HCT116 (cell line): ENCODE measurements around the gene STPG3. TPM values are rescaled to one million over a fixed set of nuclear protein-coding genes. Genes with fewer than 3 reads are reported as not detected.

Source experiments
- ATAC-seq: fragments of 200-7000 bp; cut with Tn5 transposase; 2 replicates; pipeline ENCODE4 v1.9.1; 2020; ENCODE audit warnings: mild to moderate bottlenecking, moderate library complexity
- BruUV-seq: library from RNA; stranded (reverse); fragments of 400-500 nt; replicated peaks from 2 replicates; lab custom pipeline; 2021; lab: Mats Ljungman, UMichigan
- CTCF ChIA-PET: fragments of 300-600 bp; sonication (Branson Sonifier 250); formaldehyde crosslinking; loops from one replicate; lab custom pipeline; 2021; ENCODE audit warnings: antibody characterized with exemption; lab: Charles Lee
- POLR2A ChIA-PET: fragments of 300-600, 350-600 bp; sonication (Branson Sonifier 250); formaldehyde crosslinking; loops from one replicate; lab custom pipeline; 2021; ENCODE audit warnings: antibody characterized with exemption; lab: Charles Lee
- RAD21 ChIA-PET, 2 experiments: fragments of 300-600 bp; sonication (Branson Sonifier 250); formaldehyde crosslinking; loops; one replicate each; lab custom pipeline; 2023; ENCODE audit warnings: low total read pairs in 2 of 2; ENCODE audit not compliant: uncharacterized antibody in 2 of 2, unreplicated experiment in 2 of 2, low non-redundant PET in 1 of 2; lab: Charles Lee
- DNase-seq: peaks from one replicate; pipeline ENCODE4 v3.0.0-alpha.2; 2010; ENCODE audit warnings: low read depth, low spot score
- H2AFZ ChIP-seq: fragments of 200-600 bp; shearing (Covaris generic), sonication (generic); 2 replicates; pipeline ENCODE4 v1.6.1; 2017; ENCODE audit warnings: low read depth, mixed run types, mixed read lengths, antibody characterized with exemption, low read length; ENCODE audit not compliant: poor library complexity, severe bottlenecking
- H3K27ac ChIP-seq: 2 replicates; pipeline ENCODE4 v1.5.1; 2012; ENCODE audit warnings: low read depth, low read length
- H3K27me3 ChIP-seq: fragments of 200-600 bp; sonication (generic); 2 replicates; pipeline ENCODE4 v1.6.1; 2016; ENCODE audit warnings: mixed run types, low read length, mixed read lengths; ENCODE audit not compliant: insufficient read depth
- H3K36me3 ChIP-seq, 2 experiments: fragments of 200-500 bp in 1 of 2; fragments of 200-600 bp in 1 of 2; sonication (Bioruptor generic) in 1 of 2; sonication (generic) in 1 of 2; 2 replicates each; pipeline versions ENCODE4 v1.5.1 to v1.6.1; 2014 to 2016; ENCODE audit warnings: low read length in 2 of 2, inconsistent platforms in 1 of 2, mixed read lengths in 1 of 2, mixed run types in 1 of 2; ENCODE audit not compliant: insufficient read depth in 2 of 2, control insufficient read depth in 1 of 2
- H3K4me1 ChIP-seq, 2 experiments: fragments of 200-600 bp in 1 of 2; sonication (generic) in 1 of 2; 2 replicates each; pipeline versions ENCODE4 v1.5.1 to v1.6.1; 2012 to 2017; ENCODE audit warnings: low read length in 2 of 2, inconsistent platforms in 1 of 2, mild to moderate bottlenecking in 1 of 2, mixed read lengths in 1 of 2, mixed run types in 1 of 2, moderate library complexity in 1 of 2; ENCODE audit not compliant: insufficient read depth in 2 of 2, control insufficient read depth in 1 of 2
- H3K4me2 ChIP-seq: fragments of 200-600 bp; sonication (generic); 2 replicates; pipeline ENCODE4 v1.6.1; 2017; ENCODE audit warnings: mixed run types, low read length, mixed read lengths
- H3K4me3 ChIP-seq, 2 experiments: fragments of 200-600 bp in 1 of 2; sonication (generic) in 1 of 2; replicated peaks in 1 of 2; 2 replicates each; pipeline ENCODE4 v1.5.1; 2011 to 2016; ENCODE audit warnings: low read length in 2 of 2, control low read depth in 1 of 2, low read depth in 1 of 2, mild to moderate bottlenecking in 1 of 2, mixed read lengths in 1 of 2, mixed run types in 1 of 2
- H3K79me2 ChIP-seq: fragments of 200-600 bp; sonication (generic); 2 replicates; pipeline ENCODE4 v1.6.1; 2017; ENCODE audit warnings: mild to moderate bottlenecking, mixed run types, low read length, moderate library complexity, mixed read lengths; ENCODE audit not compliant: insufficient read depth
- H3K9ac ChIP-seq: fragments of 200-600 bp; sonication (generic); 2 replicates; pipeline ENCODE4 v1.6.1; 2016; ENCODE audit warnings: low read length, mixed read lengths
- H3K9me2 ChIP-seq: fragments of 200-600 bp; sonication (generic), shearing (Covaris generic); 2 replicates; pipeline ENCODE4 v1.6.1; 2017; ENCODE audit warnings: mixed run types, mild to moderate bottlenecking, moderate library complexity; ENCODE audit not compliant: insufficient read depth
- H3K9me3 ChIP-seq, 2 experiments: fragments of 200-500 bp in 1 of 2; fragments of 200-600 bp in 1 of 2; sonication (Bioruptor generic) in 1 of 2; sonication (generic) in 1 of 2; 2 replicates each; pipeline ENCODE4 v1.6.1; 2014 to 2017; ENCODE audit warnings: low read length in 2 of 2, mixed read lengths in 2 of 2, inconsistent platforms in 1 of 2, low read depth in 1 of 2, mild to moderate bottlenecking in 1 of 2, mixed run types in 1 of 2, moderate library complexity in 1 of 2; ENCODE audit not compliant: control insufficient read depth in 1 of 2, insufficient read depth in 1 of 2
- H4K20me1 ChIP-seq: fragments of 200-600 bp; sonication (generic), shearing (Covaris generic); 2 replicates; pipeline ENCODE4 v1.6.1; 2017; ENCODE audit warnings: mixed run types, mild to moderate bottlenecking, moderate library complexity; ENCODE audit not compliant: insufficient read depth
- CEBPB ChIP-seq: IDR thresholded peaks from 2 replicates; pipeline ENCODE4 v1.6.1; 2012; ENCODE audit warnings: low read depth
- EGR1 ChIP-seq: IDR thresholded peaks from 2 replicates; pipeline ENCODE4 v1.6.1; 2012; ENCODE audit warnings: low read depth
- EZH2 ChIP-seq: fragments of 200-600 bp; sonication (generic); IDR thresholded peaks from 2 replicates; pipeline ENCODE4 v1.6.1; 2017; ENCODE audit warnings: antibody characterized with exemption, mixed run types
- FOSL1 ChIP-seq: IDR thresholded peaks from 2 replicates; pipeline ENCODE4 v1.6.1; 2012; ENCODE audit warnings: low read depth
- JUND ChIP-seq: IDR thresholded peaks from 2 replicates; pipeline ENCODE4 v1.6.1; 2012
- SRF ChIP-seq: IDR thresholded peaks from 2 replicates; pipeline ENCODE4 v1.6.1; 2012; ENCODE audit warnings: low read depth
- ZFX ChIP-seq: fragments of 450-650 bp; IDR thresholded peaks from 2 replicates; pipeline ENCODE4 v1.6.1; 2017
- intact Hi-C: fragments of 100-400 bp; cut with micrococcal nuclease; formaldehyde crosslinking; loops from 2 replicates; pipeline ENCODE4 v1.10.0; 2022
- total RNA-seq: library from RNA; stranded (reverse); gene quantifications from one replicate; pipeline ENCODE4 v1.2.1, GENCODE V29; 2021; ENCODE audit not compliant: unreplicated experiment
- TF ChIP-seq, protein P1 (sequence below): IDR thresholded peaks from 2 replicates; pipeline ENCODE4 v1.6.1; 2012
- TF ChIP-seq, protein P2 (sequence below), 3 experiments: fragments of 200-600 bp in 1 of 3; sonication (generic) in 1 of 3; IDR thresholded peaks in 2 of 3; conservative IDR thresholded peaks in 1 of 3; 2 replicates each; pipeline ENCODE4 v1.5.1; 2012 to 2017; ENCODE audit warnings: low read depth in 2 of 3, low read length in 2 of 3, antibody characterized with exemption in 1 of 3, borderline replicate concordance in 1 of 3, control low read depth in 1 of 3, mild to moderate bottlenecking in 1 of 3, mixed read lengths in 1 of 3, mixed run types in 1 of 3, moderate library complexity in 1 of 3; ENCODE audit not compliant: insufficient read depth in 1 of 3
- TF ChIP-seq, protein P3 (sequence below): IDR thresholded peaks from 2 replicates; pipeline ENCODE4 v1.6.1; 2011; ENCODE audit warnings: mild to moderate bottlenecking, low read length, moderate library complexity; ENCODE audit not compliant: insufficient replicate concordance; ENCODE audit errors: extremely low read depth

The STPG3 gene
- total RNA-seq, 1 experiment from 2014 or later: not detected

DNA sequence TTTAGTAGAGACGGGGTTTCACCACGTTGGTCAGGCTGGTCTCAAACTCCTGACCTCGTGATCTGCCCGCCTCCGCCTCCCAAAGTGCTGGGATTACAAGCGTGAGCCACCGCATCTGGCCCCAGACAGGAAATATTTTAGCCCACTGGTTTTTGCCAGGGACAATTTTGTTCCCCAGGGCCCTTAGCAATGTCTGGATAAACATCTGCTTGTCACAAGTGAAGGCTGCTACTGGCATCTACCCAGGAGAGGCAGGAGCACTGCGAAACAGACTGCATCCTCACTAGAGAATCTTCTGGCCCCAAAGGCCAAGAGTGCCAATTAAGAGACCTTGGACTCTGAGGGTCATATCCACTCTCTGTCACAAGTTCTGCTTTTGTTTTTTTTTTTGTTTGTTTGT is 48.1 kb upstream of the STPG3 start:
- Histone ChIP-seq H3K27ac (no peak overlapping the region), H3K9me2 (no peaks in the 10 kb centered on the region), H3K9ac (no peak overlapping the region), H3K4me3 (no peak overlapping the region), H3K4me2 (no peak overlapping the region), H3K36me3 (peaks cover 0 to 6% of the 10 kb centered on the region in 2 experiments; a peak in 2 of 4 replicates), H3K27me3 (no peaks in the 10 kb centered on the region), H4K20me1 (no peaks in the 10 kb centered on the region), H2AFZ (no peak overlapping the region), H3K79me2 (peaks cover 65% of the 10 kb centered on the region), H3K4me1 (peaks cover 36 to 54% of the 10 kb centered on the region in 2 experiments), H3K9me3 (no peaks in the 10 kb centered on the region)
- CTCF ChIA-PET: no interaction called here
- POLR2A ChIA-PET: interaction anchor here (1.1 kb wide), 1 partner anchor 11 kb away, joined by 4 read pairs; no protein-coding TSS in a partner anchor
- RAD21 ChIA-PET: no interaction called here
- BruUV-seq: no TSS peak
- TF ChIP-seq CEBPB (no peak), FOSL1 (no peak), JUND (no peak), EZH2 (no peak), EGR1 (no peak), SRF (no peak), ZFX (no peak)
- TF ChIP-seq, protein P1, sequence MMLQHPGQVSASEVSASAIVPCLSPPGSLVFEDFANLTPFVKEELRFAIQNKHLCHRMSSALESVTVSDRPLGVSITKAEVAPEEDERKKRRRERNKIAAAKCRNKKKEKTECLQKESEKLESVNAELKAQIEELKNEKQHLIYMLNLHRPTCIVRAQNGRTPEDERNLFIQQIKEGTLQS: no peak
- TF ChIP-seq, protein P2, sequence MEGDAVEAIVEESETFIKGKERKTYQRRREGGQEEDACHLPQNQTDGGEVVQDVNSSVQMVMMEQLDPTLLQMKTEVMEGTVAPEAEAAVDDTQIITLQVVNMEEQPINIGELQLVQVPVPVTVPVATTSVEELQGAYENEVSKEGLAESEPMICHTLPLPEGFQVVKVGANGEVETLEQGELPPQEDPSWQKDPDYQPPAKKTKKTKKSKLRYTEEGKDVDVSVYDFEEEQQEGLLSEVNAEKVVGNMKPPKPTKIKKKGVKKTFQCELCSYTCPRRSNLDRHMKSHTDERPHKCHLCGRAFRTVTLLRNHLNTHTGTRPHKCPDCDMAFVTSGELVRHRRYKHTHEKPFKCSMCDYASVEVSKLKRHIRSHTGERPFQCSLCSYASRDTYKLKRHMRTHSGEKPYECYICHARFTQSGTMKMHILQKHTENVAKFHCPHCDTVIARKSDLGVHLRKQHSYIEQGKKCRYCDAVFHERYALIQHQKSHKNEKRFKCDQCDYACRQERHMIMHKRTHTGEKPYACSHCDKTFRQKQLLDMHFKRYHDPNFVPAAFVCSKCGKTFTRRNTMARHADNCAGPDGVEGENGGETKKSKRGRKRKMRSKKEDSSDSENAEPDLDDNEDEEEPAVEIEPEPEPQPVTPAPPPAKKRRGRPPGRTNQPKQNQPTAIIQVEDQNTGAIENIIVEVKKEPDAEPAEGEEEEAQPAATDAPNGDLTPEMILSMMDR (IDR thresholded peaks at IDR 0.05 in 2 of 3, conservative IDR thresholded peaks at IDR 0.05 in 1 of 3; ENCODE audit: borderline replicate concordance in 1 of 3, insufficient read depth in 1 of 3, low read depth in 2 of 3, low read length in 2 of 3): no peak
- TF ChIP-seq, protein P3, sequence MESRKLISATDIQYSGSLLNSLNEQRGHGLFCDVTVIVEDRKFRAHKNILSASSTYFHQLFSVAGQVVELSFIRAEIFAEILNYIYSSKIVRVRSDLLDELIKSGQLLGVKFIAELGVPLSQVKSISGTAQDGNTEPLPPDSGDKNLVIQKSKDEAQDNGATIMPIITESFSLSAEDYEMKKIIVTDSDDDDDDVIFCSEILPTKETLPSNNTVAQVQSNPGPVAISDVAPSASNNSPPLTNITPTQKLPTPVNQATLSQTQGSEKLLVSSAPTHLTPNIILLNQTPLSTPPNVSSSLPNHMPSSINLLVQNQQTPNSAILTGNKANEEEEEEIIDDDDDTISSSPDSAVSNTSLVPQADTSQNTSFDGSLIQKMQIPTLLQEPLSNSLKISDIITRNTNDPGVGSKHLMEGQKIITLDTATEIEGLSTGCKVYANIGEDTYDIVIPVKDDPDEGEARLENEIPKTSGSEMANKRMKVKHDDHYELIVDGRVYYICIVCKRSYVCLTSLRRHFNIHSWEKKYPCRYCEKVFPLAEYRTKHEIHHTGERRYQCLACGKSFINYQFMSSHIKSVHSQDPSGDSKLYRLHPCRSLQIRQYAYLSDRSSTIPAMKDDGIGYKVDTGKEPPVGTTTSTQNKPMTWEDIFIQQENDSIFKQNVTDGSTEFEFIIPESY: no peak
- ATAC-seq (no peak), DNase-seq (no peak)
- intact Hi-C loops: no loop called here
